Colonic mucosa (tissue), 4 donors: ENCODE data around the gene SH3TC1. TPM values are rescaled to one million over a fixed set of nuclear protein-coding genes. Genes with fewer than 3 reads are reported as not detected.
A peak's percentile ranks its signal among the peaks of the same experiment; 100 is the strongest.

Source experiments
- DNase-seq: peaks from one replicate; pipeline ENCODE4 v3.0.0-alpha.2; 2020
- H3K27ac ChIP-seq: fragments of 200-600 bp; one replicate; pipeline ENCODE4 v1.8.0; 2021
- H3K27me3 ChIP-seq: fragments of 200-600 bp; one replicate; pipeline ENCODE4 v1.8.0; 2021
- H3K36me3 ChIP-seq: fragments of 200-600 bp; one replicate; pipeline ENCODE4 v1.8.0; 2021
- H3K4me1 ChIP-seq: fragments of 200-600 bp; one replicate; pipeline ENCODE4 v1.8.0; 2021; ENCODE audit warnings: mild to moderate bottlenecking
- H3K4me3 ChIP-seq: fragments of 200-600 bp; one replicate; pipeline ENCODE4 v1.8.0; 2021
- H3K9ac ChIP-seq, 2 donors: one replicate each; pipeline ENCODE4 v1.7.0; 2013; ENCODE audit warnings: control low read depth in 2 of 2, low read depth in 2 of 2, low read length in 2 of 2
- H3K9me3 ChIP-seq: fragments of 200-600 bp; one replicate; pipeline ENCODE4 v1.8.0; 2021
- CTCF ChIP-seq: fragments of 200-600 bp; IDR thresholded peaks from one replicate; pipeline ENCODE4 v1.8.0; 2022; ENCODE audit warnings: antibody characterized with exemption, mild to moderate bottlenecking
- intact Hi-C: fragments of 100-400 bp; cut with DNase I; formaldehyde crosslinking; loops from one replicate; pipeline ENCODE4 v1.14.1; 2022
- total RNA-seq, 2 donors: library from RNA; stranded (reverse); fragmentation: NEBNext Ultra II Directional in 1 of 2; extraction: Animal tissue kit (Norgen Biotek cat#: 25700) in 1 of 2; gene quantifications; one replicate each; pipeline ENCODE4 v1.2.1, GENCODE V29; 2021
- donor health status: healthy.
- donor health status: DM: no; HTN: no; CAD: no.
- donor health status: DM: no; HTN: no; CAD: no.

Gene SH3TC1
- total RNA-seq, 2 donors from 2014 or later = 10.8 to 22.5 TPM

GRCh38 chr4:8221985-8222384 lies 22.9 kb downstream of the SH3TC1 start:
- TF ChIP-seq CTCF = no peak
- Histone ChIP-seq H3K36me3 (no peaks in the 10 kb centered on the region), H3K9me3 (no peaks in the 10 kb centered on the region), H3K27me3 (no peaks in the 10 kb centered on the region), H3K4me1 (no peaks in the 10 kb centered on the region), H3K27ac (peak overlapping the region; percentile 37), H3K9ac (no peak overlapping the region), H3K4me3 (no peak overlapping the region)
- intact Hi-C loops = no loop called here
- DNase-seq = no peak

GRCh38 chr4:8222609-8223388 lies 23.7 kb downstream of the SH3TC1 start:
- TF ChIP-seq CTCF = no peak
- no peaks in the 10 kb centered on the region for H3K36me3 ChIP-seq
- no peaks in the 10 kb centered on the region for H3K27me3 ChIP-seq

DNA sequence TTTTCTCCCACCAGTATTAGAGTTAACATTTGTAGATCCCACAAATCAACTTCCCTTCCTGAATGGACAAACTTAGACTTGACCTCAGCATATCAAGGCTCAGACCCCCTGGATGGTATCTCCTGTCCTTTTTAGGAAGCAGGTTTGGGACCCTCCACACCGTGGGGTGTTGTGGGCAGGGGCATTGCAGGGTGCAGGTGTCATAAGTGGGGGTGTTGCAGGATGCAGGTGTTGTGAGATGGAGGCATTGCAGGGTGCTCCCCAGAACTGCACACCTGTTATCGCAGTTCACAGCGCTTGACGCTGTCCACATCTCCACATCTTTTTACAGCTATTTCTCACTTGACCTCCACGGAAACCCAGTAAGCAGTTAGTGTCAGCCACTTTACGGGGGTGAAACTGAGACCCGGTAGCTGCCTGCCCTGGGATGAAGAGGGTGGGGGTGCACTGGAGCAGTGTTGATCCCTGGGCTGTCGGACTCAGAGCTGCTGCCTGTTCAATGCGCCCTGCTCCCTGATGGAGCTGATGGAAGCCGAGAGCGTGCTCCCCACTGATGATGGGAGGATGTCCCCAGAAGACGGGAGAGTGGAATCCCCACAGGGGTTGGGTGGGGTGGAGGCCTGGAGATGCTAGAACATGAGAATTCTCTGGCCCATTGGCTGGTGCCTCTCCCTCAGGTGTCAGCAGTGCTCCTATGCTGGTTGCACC lies 25.3 kb downstream of the SH3TC1 start:
- no peak overlapping the region for H3K4me3 ChIP-seq
- intact Hi-C loops = no loop called here
- no peak overlapping the region for H3K9ac ChIP-seq
- no peak for DNase-seq
- no peaks in the 10 kb centered on the region for H3K9me3 ChIP-seq
- TF ChIP-seq CTCF = no peak
- H3K27ac ChIP-seq = no peak overlapping the region
- H3K27me3 ChIP-seq = no peaks in the 10 kb centered on the region
- H3K4me1 ChIP-seq = peaks cover 8% of the 10 kb centered on the region
- H3K36me3 ChIP-seq = no peaks in the 10 kb centered on the region

More at GRCh38 chr4:8222609-8223388, 23.7 kb downstream of the SH3TC1 start:
- no peak for DNase-seq
- Histone ChIP-seq H3K9me3 (no peaks in the 10 kb centered on the region), H3K4me1 (no peaks in the 10 kb centered on the region), H3K9ac (no peak overlapping the region), H3K4me3 (no peak overlapping the region), H3K27ac (no peak overlapping the region)
- intact Hi-C loops = no loop called here

DNA sequence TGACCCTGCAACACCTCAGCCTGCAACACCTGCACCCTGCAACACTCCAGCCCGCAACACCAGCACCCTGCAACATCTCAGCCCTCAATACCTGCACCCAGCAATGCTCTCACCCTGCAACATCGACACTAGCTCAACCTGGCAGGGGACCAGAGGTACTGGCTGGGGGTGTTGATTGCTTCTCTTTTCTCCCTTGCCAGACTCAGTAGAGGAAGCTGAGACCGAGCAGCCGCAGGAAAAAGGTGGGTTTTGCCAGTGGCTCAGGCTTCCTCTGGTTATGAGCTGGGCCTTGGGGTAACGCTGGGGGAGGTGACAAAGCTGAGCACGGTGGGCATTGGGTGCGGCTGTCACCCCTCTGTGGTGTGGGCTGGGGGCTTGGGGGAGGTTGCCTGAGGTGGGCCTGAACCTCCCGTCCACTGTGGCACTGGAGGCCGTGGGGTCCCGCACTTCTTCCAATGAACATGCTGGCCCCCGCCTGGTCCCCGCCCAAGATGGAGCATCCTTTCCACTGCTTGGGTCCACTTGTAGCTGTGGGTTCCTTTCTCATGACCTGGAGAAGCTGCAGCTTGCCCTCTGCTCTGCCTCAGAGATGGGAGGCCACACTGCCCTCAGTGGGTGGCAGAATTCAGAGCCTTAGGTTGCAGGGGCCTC lies 26.0 kb downstream of the SH3TC1 start:
- Histone ChIP-seq H3K27ac (no peak overlapping the region), H3K9me3 (no peaks in the 10 kb centered on the region), H3K27me3 (no peaks in the 10 kb centered on the region), H3K4me1 (peaks cover 8% of the 10 kb centered on the region), H3K9ac (no peak overlapping the region), H3K4me3 (no peak overlapping the region), H3K36me3 (no peaks in the 10 kb centered on the region)
- no peak for TF ChIP-seq CTCF
- intact Hi-C loops = no loop called here
- no peak for DNase-seq

- no peak for DNase-seq
- no peaks in the 10 kb centered on the region for H3K36me3 ChIP-seq
- no peak overlapping the region for H3K27ac ChIP-seq
- no peaks in the 10 kb centered on the region for H3K9me3 ChIP-seq
- H3K9ac ChIP-seq = no peak overlapping the region
- H3K4me1 ChIP-seq = peaks cover 8% of the 10 kb centered on the region
- TF ChIP-seq CTCF = no peak
- no peaks in the 10 kb centered on the region for H3K27me3 ChIP-seq
- H3K4me3 ChIP-seq = no peak overlapping the region
- intact Hi-C loops = no loop called here
Observed at GRCh38 chr4:8225706-8226443, 26.8 kb downstream of the SH3TC1 start.
